ENCODE results near the gene GJD3.
A peak's percentile ranks its signal among the peaks of the same experiment; 100 is the strongest.

The GJD3 gene

DNA sequence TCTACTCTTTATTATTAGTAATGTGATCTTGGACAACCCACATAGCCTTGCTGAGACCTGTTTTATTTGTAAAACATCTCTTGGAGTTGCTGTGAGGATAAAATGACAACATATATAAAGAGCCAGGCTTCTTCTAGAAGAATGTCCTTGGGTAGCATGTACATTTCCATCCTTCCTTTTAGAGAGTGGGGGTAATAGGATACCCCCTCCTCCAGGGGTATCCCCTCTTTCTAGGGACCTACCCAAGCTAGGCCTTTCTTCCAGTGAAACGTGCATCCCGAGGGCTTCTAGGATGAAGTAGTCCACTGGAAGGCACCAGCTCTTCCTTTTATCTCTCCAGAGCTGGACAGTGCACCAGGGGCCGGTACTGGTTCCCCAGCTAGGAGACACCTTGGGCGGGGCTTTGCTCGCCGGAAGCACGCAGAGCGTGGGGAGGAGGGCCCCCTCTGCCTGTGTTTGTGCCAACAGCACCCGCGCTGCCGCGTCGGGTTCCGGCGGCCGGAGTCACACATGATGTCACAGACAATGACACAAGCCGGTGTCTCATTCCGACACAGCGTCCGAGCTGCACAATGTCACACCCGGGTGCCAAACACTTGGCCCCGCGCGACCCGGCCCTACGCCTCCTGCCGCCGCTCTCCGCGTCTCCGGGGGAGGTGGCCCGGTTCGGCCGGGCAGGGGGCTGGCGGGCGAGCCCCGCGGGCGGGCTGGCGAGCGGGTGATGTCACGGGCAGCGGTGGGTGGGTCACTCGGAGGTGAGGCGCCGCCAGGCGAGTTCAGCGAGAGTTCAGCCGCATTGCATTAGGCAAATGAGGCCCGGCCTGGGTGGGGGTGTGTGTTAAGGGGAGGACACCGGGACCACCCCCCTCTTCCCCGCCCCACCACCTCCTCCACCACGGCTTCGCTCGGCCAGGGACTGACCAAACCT is 23.4 kb downstream of the GJD3 start:
- DNase-seq (ENCODE audit: low read depth in 1 of 2, low spot score in 1 of 2) = peak in 1 of 2 experiments; percentile 85
- no peaks in the 10 kb centered on the region for H3K27me3 ChIP-seq (ENCODE audit: insufficient read depth, poor library complexity, severe bottlenecking)
- peak overlapping the region; percentile 10; the same call in 1 of the 2 replicates for H3K4me3 ChIP-seq (replicated peaks; ENCODE audit: insufficient read depth, low read length)
- TF ChIP-seq POLR2AphosphoS5 (IDR thresholded peaks at IDR 0.05; ENCODE audit: low read depth) = 0 out of 2 replicates have a peak, but pooled peaks have one; percentile 16
- TF ChIP-seq, protein P1, sequence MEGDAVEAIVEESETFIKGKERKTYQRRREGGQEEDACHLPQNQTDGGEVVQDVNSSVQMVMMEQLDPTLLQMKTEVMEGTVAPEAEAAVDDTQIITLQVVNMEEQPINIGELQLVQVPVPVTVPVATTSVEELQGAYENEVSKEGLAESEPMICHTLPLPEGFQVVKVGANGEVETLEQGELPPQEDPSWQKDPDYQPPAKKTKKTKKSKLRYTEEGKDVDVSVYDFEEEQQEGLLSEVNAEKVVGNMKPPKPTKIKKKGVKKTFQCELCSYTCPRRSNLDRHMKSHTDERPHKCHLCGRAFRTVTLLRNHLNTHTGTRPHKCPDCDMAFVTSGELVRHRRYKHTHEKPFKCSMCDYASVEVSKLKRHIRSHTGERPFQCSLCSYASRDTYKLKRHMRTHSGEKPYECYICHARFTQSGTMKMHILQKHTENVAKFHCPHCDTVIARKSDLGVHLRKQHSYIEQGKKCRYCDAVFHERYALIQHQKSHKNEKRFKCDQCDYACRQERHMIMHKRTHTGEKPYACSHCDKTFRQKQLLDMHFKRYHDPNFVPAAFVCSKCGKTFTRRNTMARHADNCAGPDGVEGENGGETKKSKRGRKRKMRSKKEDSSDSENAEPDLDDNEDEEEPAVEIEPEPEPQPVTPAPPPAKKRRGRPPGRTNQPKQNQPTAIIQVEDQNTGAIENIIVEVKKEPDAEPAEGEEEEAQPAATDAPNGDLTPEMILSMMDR (IDR thresholded peaks at IDR 0.05; ENCODE audit: insufficient read depth, low read length) = no peak
- H3K27ac ChIP-seq (replicated peaks) = peak overlapping the region; percentile 33

- no peaks in the 10 kb centered on the region for H3K27me3 ChIP-seq (ENCODE audit: insufficient read depth, poor library complexity, severe bottlenecking)
- no peak for DNase-seq (ENCODE audit: low read depth in 1 of 2, low spot score in 1 of 2)
- no peak overlapping the region for H3K4me3 ChIP-seq (replicated peaks; ENCODE audit: insufficient read depth, low read length)
- no peak overlapping the region; the same call in 1 of the 2 replicates for H3K27ac ChIP-seq (replicated peaks)
- TF ChIP-seq, protein P1 (IDR thresholded peaks at IDR 0.05; ENCODE audit: insufficient read depth, low read length) = no peak
- no peak for TF ChIP-seq REST (IDR thresholded peaks at IDR 0.05; ENCODE audit: insufficient replicate concordance, low read depth)
- no peak for TF ChIP-seq POLR2AphosphoS5 (IDR thresholded peaks at IDR 0.05; ENCODE audit: low read depth)
- TF ChIP-seq SPI1 (IDR thresholded peaks at IDR 0.05; ENCODE audit: borderline replicate concordance, low read depth) = no peak
- TF ChIP-seq GABPA (IDR thresholded peaks at IDR 0.05; ENCODE audit: low read depth) = no peak
Observed at GRCh38 chr17:40340327-40340726, 24.2 kb downstream of the GJD3 start.

- no peaks in the 10 kb centered on the region for H3K27me3 ChIP-seq (ENCODE audit: insufficient read depth, poor library complexity, severe bottlenecking)
- peak; percentile 79 for TF ChIP-seq POLR2AphosphoS5 (IDR thresholded peaks at IDR 0.05; ENCODE audit: low read depth)
- TF ChIP-seq, protein P1 (IDR thresholded peaks at IDR 0.05; ENCODE audit: insufficient read depth, low read length) = no peak
- H3K27ac ChIP-seq (replicated peaks) = peak overlapping the region; percentile 69
- peak in 1 of 2 experiments; percentile 42 for DNase-seq (ENCODE audit: low read depth in 1 of 2, low spot score in 1 of 2)
- no peak overlapping the region for H3K4me3 ChIP-seq (replicated peaks; ENCODE audit: insufficient read depth, low read length)
Observed at GRCh38 chr17:40338941-40339649, 25.4 kb downstream of the GJD3 start.

DNA sequence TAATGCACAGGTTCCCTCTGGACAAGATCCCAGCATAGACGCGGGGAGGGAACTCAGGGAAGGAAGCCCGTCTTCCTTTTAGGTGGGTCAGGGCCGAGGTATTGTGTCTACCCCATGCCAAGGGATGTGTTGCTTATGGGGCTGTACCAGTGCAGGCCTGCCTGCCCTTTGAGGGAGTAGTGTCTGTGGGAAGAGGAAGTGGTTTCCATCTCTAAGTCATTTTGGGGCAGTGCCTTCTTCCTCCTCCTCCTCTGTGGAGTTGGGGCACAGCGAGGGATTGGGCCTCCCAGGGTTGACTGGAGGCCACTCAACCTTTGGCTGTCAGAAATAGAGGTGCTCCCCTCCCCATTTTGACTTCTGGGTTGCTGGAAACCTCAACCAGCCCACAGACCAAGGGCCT is 26.5 kb downstream of the GJD3 start:
- Histone ChIP-seq H3K4me3 (replicated peaks; ENCODE audit: insufficient read depth, low read length) (no peak overlapping the region), H3K27me3 (ENCODE audit: insufficient read depth, poor library complexity, severe bottlenecking) (no peaks in the 10 kb centered on the region), H3K27ac (replicated peaks) (peak overlapping the region; percentile 69)
- DNase-seq (ENCODE audit: low read depth in 1 of 2, low spot score in 1 of 2) = peak in 1 of 2 experiments; percentile 84
- TF ChIP-seq GABPA (IDR thresholded peaks at IDR 0.05; ENCODE audit: low read depth) = no peak
- TF ChIP-seq POLR2AphosphoS5 (IDR thresholded peaks at IDR 0.05; ENCODE audit: low read depth) = peak; percentile 55
- peak; percentile 97 for TF ChIP-seq SPI1 (IDR thresholded peaks at IDR 0.05; ENCODE audit: borderline replicate concordance, low read depth)
